HEK293 (cell line): ENCODE results near the gene FAIM.
A peak's percentile ranks its signal among the peaks of the same experiment; 100 is the strongest.
"Not testable (repeated sequence)": the region's sequence is repeated elsewhere in the genome, so short reads cannot be mapped to it uniquely, and the experiment has no call there.

Source experiments
- CTCF ChIA-PET: fragments of 350-600 bp; formaldehyde crosslinking; extraction: SDS; loops from one replicate; lab custom pipeline; 2021; ENCODE audit warnings: antibody characterized with exemption; lab: Yijun Ruan, JAX
- POLR2A ChIA-PET: fragments of 300-600 bp; formaldehyde crosslinking; extraction: SDS; loops from one replicate; lab custom pipeline; 2020; ENCODE audit warnings: antibody characterized with exemption, inconsistent platforms; lab: Yijun Ruan, JAX
- H3K27ac ChIP-seq: fragments of 200-500 bp; sonication (Bioruptor generic); 2 replicates; pipeline ENCODE4 v1.5.1; 2014; ENCODE audit warnings: low read depth, low read length, control low read depth, inconsistent platforms; ENCODE audit errors: extremely low read depth
- H3K36me3 ChIP-seq, 2 experiments: fragments of 200-500 bp in 1 of 2; sonication (Bioruptor generic) in 1 of 2; 1 replicate in 1 of 2; 2 replicates in 1 of 2; pipeline ENCODE4 v1.5.1; 2014 to 2017; ENCODE audit warnings: inconsistent platforms in 2 of 2, low read length in 2 of 2; ENCODE audit not compliant: control insufficient read depth in 2 of 2, insufficient read depth in 1 of 2
- H3K4me1 ChIP-seq: fragments of 200-500 bp; sonication (Bioruptor generic); 2 replicates; pipeline ENCODE4 v1.5.1; 2014; ENCODE audit warnings: mild to moderate bottlenecking, low read length, inconsistent platforms; ENCODE audit not compliant: control insufficient read depth, insufficient read depth
- H3K4me3 ChIP-seq: 2 replicates; pipeline ENCODE4 v1.5.1; 2011; ENCODE audit warnings: low read depth, mild to moderate bottlenecking, control low read depth, low read length, moderate library complexity
- H3K9me3 ChIP-seq: fragments of 200-500 bp; sonication (Bioruptor generic); 2 replicates; pipeline ENCODE4 v1.5.1; 2014; ENCODE audit warnings: low read depth, low read length, inconsistent platforms; ENCODE audit not compliant: control insufficient read depth, insufficient read depth
- TRIM28 ChIP-seq: IDR thresholded peaks from 2 replicates; pipeline ENCODE4 v1.6.1; 2011; ENCODE audit warnings: low read length, control low read depth, borderline replicate concordance
- ZFP3 ChIP-seq: fragments of 450-650 bp; formaldehyde crosslinking; IDR thresholded peaks from 2 replicates; pipeline ENCODE4 v1.5.1; 2016; ENCODE audit warnings: low read depth, missing biosample characterization, missing genetic modification characterization
- ZFP69B ChIP-seq: fragments of 450-650 bp; formaldehyde crosslinking; IDR thresholded peaks from 2 replicates; pipeline ENCODE4 v1.5.1; 2016; ENCODE audit warnings: missing biosample characterization, missing genetic modification characterization
- ZNF19 ChIP-seq: fragments of 450-650 bp; formaldehyde crosslinking; IDR thresholded peaks from 2 replicates; pipeline ENCODE4; 2016; ENCODE audit warnings: missing biosample characterization, missing genetic modification characterization, low read depth
- ZNF221 ChIP-seq: fragments of 450-650 bp; formaldehyde crosslinking; IDR thresholded peaks from 2 replicates; pipeline ENCODE4 v1.5.1; 2017; ENCODE audit warnings: missing biosample characterization, missing genetic modification characterization, borderline replicate concordance
- ZNF239 ChIP-seq: fragments of 450-650 bp; formaldehyde crosslinking; IDR thresholded peaks from 2 replicates; pipeline ENCODE4 v1.5.1; 2016; ENCODE audit warnings: missing biosample characterization, missing genetic modification characterization
- ZNF302 ChIP-seq: fragments of 450-650 bp; formaldehyde crosslinking; IDR thresholded peaks from 2 replicates; pipeline ENCODE4 v1.5.1; 2016; ENCODE audit warnings: missing biosample characterization, missing genetic modification characterization, low read depth
- ZNF37A ChIP-seq: fragments of 450-650 bp; IDR thresholded peaks from 2 replicates; pipeline ENCODE4 v1.5.1; 2018; ENCODE audit warnings: missing biosample characterization, missing genetic modification characterization
- ZNF398 ChIP-seq: fragments of 450-650 bp; formaldehyde crosslinking; IDR thresholded peaks from 2 replicates; pipeline ENCODE4 v1.5.1; 2017; ENCODE audit warnings: missing biosample characterization, missing genetic modification characterization
- ZNF488 ChIP-seq: fragments of 450-650 bp; formaldehyde crosslinking; IDR thresholded peaks from 2 replicates; pipeline ENCODE4 v1.5.1; 2016; ENCODE audit warnings: missing biosample characterization, missing genetic modification characterization
- ZNF558 ChIP-seq: fragments of 450-650 bp; formaldehyde crosslinking; IDR thresholded peaks from 2 replicates; pipeline ENCODE4 v1.5.1; 2016; ENCODE audit warnings: missing biosample characterization, missing genetic modification characterization
- ZNF830 ChIP-seq: fragments of 450-650 bp; IDR thresholded peaks from 2 replicates; pipeline ENCODE4 v1.5.0; 2018; ENCODE audit warnings: missing biosample characterization, missing genetic modification characterization, low read depth, mild to moderate bottlenecking, moderate library complexity
- TF ChIP-seq, protein P1 (sequence below): fragments of 450-650 bp; formaldehyde crosslinking; conservative IDR thresholded peaks from 2 replicates; pipeline ENCODE4 v1.5.1; 2016; ENCODE audit warnings: low read depth, missing biosample characterization, missing genetic modification characterization

FAIM gene

GRCh38 chr3:138569090-138569489 lies 39.5 kb upstream of the FAIM start (continued):
- TF ChIP-seq ZNF398 (tag by site-specific recombination) (no peak), ZNF302 (no peak), ZNF239 (tag by site-specific recombination) (no peak)

GRCh38 chr3:138569624-138570023 lies 38.9 kb upstream of the FAIM start:
- H3K36me3 ChIP-seq, POLR2A ChIA-PET, CTCF ChIA-PET: not testable (repeated sequence)

GRCh38 chr3:138573138-138573537 lies 35.4 kb upstream of the FAIM start:
- POLR2A ChIA-PET = no interaction called here
- Histone ChIP-seq H3K9me3 (no peaks in the 10 kb centered on the region), H3K36me3 (peaks cover 0 to 3% of the 10 kb centered on the region in 2 experiments; a peak in 1 of 3 replicates), H3K4me3 (no peak overlapping the region), H3K27ac (no peak overlapping the region), H3K4me1 (no peaks in the 10 kb centered on the region)
- CTCF ChIA-PET = interaction anchor here (0.6 to 0.7 kb wide), 2 partner anchors 12 to 94 kb away, joined by 3 to 6 read pairs; no protein-coding TSS in a partner anchor
- TF ChIP-seq ZNF37A (tag by site-specific recombination) = no peak
- peak; percentile 99 for TF ChIP-seq ZNF558

More at GRCh38 chr3:138569624-138570023, 38.9 kb upstream of the FAIM start:
- not testable (repeated sequence) for H3K27ac ChIP-seq, H3K4me1 ChIP-seq, H3K4me3 ChIP-seq, H3K9me3 ChIP-seq

- CTCF ChIA-PET = interaction anchor here (0.6 kb wide), 1 partner anchor 258 kb away, joined by 6 read pairs; no protein-coding TSS in a partner anchor
- Histone ChIP-seq H3K4me3 (no peak overlapping the region), H3K27ac (no peak overlapping the region), H3K36me3 (no peaks in the 10 kb centered on the region), H3K4me1 (no peaks in the 10 kb centered on the region), H3K9me3 (no peaks in the 10 kb centered on the region)
- TF ChIP-seq ZNF19 = no peak
- no peak for TF ChIP-seq ZNF488
- TF ChIP-seq ZNF221 (tag by site-specific recombination) = no peak
- TF ChIP-seq ZNF830 (tag by site-specific recombination) = no peak
- no peak for TF ChIP-seq ZFP3 (tag by site-specific recombination)
- TF ChIP-seq, protein P1, sequence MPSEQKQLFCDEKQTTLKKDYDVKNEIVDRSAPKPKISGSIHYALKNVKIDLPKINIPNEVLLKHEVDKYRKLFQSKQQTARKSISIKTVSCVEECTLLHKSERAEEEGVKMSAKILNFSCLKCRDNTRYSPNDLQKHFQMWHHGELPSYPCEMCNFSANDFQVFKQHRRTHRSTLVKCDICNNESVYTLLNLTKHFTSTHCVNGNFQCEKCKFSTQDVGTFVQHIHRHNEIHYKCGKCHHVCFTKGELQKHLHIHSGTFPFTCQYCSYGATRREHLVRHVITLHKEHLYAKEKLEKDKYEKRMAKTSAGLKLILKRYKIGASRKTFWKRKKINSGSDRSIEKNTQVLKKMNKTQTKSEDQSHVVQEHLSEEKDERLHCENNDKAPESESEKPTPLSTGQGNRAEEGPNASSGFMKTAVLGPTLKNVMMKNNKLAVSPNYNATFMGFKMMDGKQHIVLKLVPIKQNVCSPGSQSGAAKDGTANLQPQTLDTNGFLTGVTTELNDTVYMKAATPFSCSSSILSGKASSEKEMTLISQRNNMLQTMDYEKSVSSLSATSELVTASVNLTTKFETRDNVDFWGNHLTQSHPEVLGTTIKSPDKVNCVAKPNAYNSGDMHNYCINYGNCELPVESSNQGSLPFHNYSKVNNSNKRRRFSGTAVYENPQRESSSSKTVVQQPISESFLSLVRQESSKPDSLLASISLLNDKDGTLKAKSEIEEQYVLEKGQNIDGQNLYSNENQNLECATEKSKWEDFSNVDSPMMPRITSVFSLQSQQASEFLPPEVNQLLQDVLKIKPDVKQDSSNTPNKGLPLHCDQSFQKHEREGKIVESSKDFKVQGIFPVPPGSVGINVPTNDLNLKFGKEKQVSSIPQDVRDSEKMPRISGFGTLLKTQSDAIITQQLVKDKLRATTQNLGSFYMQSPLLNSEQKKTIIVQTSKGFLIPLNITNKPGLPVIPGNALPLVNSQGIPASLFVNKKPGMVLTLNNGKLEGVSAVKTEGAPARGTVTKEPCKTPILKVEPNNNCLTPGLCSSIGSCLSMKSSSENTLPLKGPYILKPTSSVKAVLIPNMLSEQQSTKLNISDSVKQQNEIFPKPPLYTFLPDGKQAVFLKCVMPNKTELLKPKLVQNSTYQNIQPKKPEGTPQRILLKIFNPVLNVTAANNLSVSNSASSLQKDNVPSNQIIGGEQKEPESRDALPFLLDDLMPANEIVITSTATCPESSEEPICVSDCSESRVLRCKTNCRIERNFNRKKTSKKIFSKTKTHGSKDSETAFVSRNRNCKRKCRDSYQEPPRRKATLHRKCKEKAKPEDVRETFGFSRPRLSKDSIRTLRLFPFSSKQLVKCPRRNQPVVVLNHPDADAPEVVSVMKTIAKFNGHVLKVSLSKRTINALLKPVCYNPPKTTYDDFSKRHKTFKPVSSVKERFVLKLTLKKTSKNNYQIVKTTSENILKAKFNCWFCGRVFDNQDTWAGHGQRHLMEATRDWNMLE (tag by site-specific recombination) = no peak
- no peak for TF ChIP-seq ZFP69B (tag by site-specific recombination)
- TF ChIP-seq TRIM28 = no peak
- POLR2A ChIA-PET = no interaction called here
Observed at GRCh38 chr3:138578141-138578540, 30.4 kb upstream of the FAIM start.
